ENCODE results near the gene OGA. TPM values are rescaled to one million over a fixed set of nuclear protein-coding genes. Genes with fewer than 3 reads are reported as not detected.

The OGA gene
- total RNA-seq, 2 donors from 2014 or later: 83.3 to 110 TPM

- TF ChIP-seq POLR2A (IDR thresholded peaks at IDR 0.05) (no peak), CTCF (IDR thresholded peaks at IDR 0.05) (peak; percentile 82 to 90 (median 87))
These were observed 22.7 kb upstream of the OGA start for GRCh38 chr10:101840741-101841453.

GRCh38 chr10:101840102-101840684, 21.9 kb upstream of the OGA start:
- ATAC-seq: no peak
- intact Hi-C loops (cut with DNase I): no loop called here

More at GRCh38 chr10:101840741-101841453, 22.7 kb upstream of the OGA start:
- intact Hi-C loops (cut with DNase I): no loop called here
- DNase-seq (peak; percentile 73 to 81 (median 76)), ATAC-seq (peak; percentile 78)
- Histone ChIP-seq H3K4me1 (peaks cover 30% of the 10 kb centered on the region), H3K9me3 (no peaks in the 10 kb centered on the region), H3K4me3 (no peak overlapping the region), H3K27me3 (no peaks in the 10 kb centered on the region), H3K27ac (no peak overlapping the region), H3K36me3 (replicated peaks in 1 of 2; ENCODE audit: insufficient read depth in 1 of 2, low read depth in 2 of 2) (no peaks in the 10 kb centered on the region)
- 3 to 4% methylated on average over 14 to 46 of the region's 46 CpGs for WGBS, 2 donors

GRCh38 chr10:101839416-101840063, 21.3 kb upstream of the OGA start:
- H3K4me3 ChIP-seq: no peak overlapping the region
- no peak overlapping the region for H3K27ac ChIP-seq
- TF ChIP-seq POLR2A (IDR thresholded peaks at IDR 0.05) (no peak), CTCF (IDR thresholded peaks at IDR 0.05) (no peak)
- no peaks in the 10 kb centered on the region for H3K36me3 ChIP-seq (replicated peaks in 1 of 2; ENCODE audit: insufficient read depth in 1 of 2, low read depth in 2 of 2)
- H3K27me3 ChIP-seq: no peaks in the 10 kb centered on the region
- intact Hi-C loops (cut with DNase I): loop anchor here (10.0 kb wide), 1 partner anchor 175 kb away; no protein-coding TSS in a partner anchor
- H3K9me3 ChIP-seq: no peaks in the 10 kb centered on the region
- H3K4me1 ChIP-seq: peaks cover 30% of the 10 kb centered on the region
- peak in 3 of 4 donors; percentile 40 to 56 (median 44) for DNase-seq
- WGBS, 2 donors: 19 to 33% methylated on average over 16 to 35 of the region's 36 CpGs
- ATAC-seq: peak; percentile 31

More at GRCh38 chr10:101840102-101840684, 21.9 kb upstream of the OGA start:
- Histone ChIP-seq H3K9me3 (no peaks in the 10 kb centered on the region), H3K27me3 (no peaks in the 10 kb centered on the region), H3K36me3 (replicated peaks in 1 of 2; ENCODE audit: insufficient read depth in 1 of 2, low read depth in 2 of 2) (no peaks in the 10 kb centered on the region), H3K27ac (no peak overlapping the region), H3K4me3 (no peak overlapping the region), H3K4me1 (peaks cover 30% of the 10 kb centered on the region)
- DNase-seq: peak in 1 of 4 donors; percentile 22
- TF ChIP-seq CTCF (IDR thresholded peaks at IDR 0.05): no peak
- TF ChIP-seq POLR2A (IDR thresholded peaks at IDR 0.05): no peak
- WGBS, 2 donors: 0 to 12% methylated on average over 18 to 19 of the region's 19 CpGs

- no peak overlapping the region for H3K27ac ChIP-seq
- no peaks in the 10 kb centered on the region for H3K27me3 ChIP-seq
- intact Hi-C loops (cut with DNase I): loop anchor here (10.0 kb wide), 1 partner anchor 176 kb away; no protein-coding TSS in a partner anchor
- H3K4me3 ChIP-seq: no peak overlapping the region
- DNase-seq (no peak), ATAC-seq (no peak)
- no peaks in the 10 kb centered on the region for H3K9me3 ChIP-seq
- H3K36me3 ChIP-seq (replicated peaks in 1 of 2; ENCODE audit: insufficient read depth in 1 of 2, low read depth in 2 of 2): no peaks in the 10 kb centered on the region
- WGBS, 2 donors: 90 to 100% methylated on average over 1 of the region's 1 CpG
- no peak for TF ChIP-seq CTCF (IDR thresholded peaks at IDR 0.05)
- no peak for TF ChIP-seq POLR2A (IDR thresholded peaks at IDR 0.05)
- H3K4me1 ChIP-seq: peaks cover 26% of the 10 kb centered on the region
These were observed 20.8 kb upstream of the OGA start for GRCh38 chr10:101839002-101839401.
